ENCODE data around the gene NUP62.
A peak's percentile ranks its signal among the peaks of the same experiment; 100 is the strongest.

Gene NUP62

DNA sequence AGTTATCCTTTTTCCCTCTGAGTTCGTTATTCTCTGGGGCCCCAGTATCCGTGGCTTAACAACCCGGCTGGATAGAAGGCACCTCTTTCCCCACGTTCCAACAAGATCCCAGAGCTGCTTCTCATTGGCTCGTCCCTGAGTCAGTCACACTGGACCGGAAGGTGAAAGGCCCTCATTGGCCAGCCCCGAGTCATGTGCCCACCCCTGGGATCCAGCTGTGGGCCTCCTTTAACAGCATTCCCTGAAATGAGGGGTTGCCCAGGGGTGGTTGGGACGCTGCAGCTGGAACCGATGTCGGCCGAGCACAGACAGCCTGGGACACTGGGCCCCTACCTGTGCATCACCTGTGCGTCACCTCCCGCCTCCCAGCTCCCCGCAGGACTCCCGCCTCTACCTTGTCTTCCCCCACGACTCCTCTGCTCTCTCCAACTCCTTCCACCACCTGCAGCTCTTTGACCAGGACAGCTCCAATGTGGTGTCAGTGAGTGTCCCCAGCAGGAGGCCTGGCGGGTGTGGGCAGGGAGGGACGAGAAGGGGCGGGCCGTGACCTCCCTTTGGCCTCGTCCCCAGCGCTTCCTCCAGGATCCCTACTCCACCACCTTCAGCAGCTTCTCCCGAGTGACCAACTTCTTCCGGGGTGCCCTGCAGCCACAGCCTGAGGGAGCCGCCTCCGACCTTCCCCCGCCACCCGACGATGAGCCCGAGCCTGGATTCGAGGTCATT lies 47.5 kb downstream of the NUP62 start:
- no peak for DNase-seq (ENCODE audit: low read depth, low spot score)

DNA sequence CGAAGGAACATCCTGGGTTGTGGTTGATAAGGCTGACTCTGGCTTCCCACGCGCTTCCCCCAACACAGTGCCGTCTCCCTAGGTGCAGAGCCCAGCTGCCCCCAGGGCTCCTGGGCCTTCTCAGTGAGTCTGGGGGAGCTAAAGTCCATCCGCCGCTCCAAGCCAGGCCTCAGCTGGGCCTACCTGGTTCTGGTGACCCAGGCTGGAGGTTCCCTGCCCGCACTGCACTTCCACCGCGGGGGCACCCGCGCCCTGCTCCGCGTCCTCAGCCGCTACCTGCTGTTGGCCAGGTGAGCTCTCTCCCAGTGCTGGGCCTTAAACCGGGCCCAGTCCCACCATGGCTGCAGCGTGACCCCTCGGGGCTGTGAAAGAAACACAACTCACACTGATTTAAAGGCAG lies 48.1 kb downstream of the NUP62 start:
- DNase-seq (ENCODE audit: low read depth, low spot score): no peak

DNA sequence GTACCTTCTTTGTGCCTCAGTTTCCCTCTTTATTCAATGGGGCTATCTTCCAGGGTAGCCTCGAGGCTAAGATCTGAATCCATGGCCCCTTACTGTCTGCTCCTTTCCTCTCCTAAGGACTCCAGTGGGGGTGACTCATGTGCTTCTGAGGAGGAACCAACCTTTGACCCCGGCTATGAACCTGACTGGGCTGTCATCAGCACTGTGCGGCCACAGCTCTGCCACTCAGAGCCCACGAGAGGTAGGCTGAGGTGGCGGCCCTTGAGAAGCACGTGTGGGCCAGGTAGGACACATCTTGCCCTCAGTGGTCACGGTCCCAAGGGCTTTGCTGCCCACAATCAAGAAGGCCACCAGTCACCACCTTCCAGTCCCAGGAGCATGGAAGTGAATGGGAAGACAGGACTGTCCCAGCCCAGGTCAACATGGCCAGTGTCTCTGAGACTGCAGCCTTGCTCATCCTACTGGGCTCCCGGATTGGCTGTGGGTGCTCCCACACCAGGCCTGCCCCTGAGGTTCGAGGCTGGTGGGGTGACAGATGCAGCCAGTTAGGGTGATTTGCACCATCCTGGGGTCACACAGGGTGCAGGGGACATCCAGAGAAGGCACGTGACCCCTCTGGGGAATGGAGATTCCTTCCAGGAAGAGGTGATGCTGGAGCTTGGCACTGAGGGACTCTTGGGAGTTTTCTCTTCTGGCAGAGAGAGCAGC lies 49.0 kb downstream of the NUP62 start:
- no peak for DNase-seq (ENCODE audit: low read depth, low spot score)

DNA sequence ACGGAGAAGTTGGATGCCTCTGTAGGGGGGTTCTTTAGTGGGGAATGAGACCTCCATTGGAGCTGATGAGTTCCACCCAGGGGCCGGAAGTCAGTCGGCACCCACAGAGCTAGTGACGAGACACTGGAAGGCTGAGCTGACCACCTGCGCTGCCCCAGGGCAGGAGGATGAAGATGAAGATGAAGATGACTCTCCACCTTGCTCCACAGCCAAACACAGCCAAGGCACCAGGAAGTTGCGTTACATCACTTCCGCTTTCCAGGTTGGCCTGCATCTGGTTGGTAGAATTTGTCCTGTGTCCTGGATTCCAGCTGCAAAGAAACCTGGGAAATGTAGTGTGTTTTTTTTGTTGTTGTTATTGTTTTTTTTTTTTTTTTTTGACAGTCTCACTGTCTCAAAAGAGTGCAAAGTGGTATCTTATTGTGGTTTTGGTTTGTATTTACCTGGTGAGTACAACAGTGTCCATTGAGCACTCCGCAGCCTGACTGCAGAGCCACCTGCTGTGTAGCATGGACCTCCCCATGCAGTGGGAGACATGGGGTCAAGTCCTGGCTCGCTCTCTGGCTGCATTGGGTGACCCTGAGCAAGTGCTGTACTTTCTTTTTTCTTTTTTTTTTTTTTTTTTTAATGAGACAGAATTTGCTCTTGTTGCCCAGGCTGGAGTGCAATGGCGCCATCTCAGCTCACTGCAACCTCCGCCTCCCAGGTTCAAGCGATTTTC lies 49.9 kb downstream of the NUP62 start:
- DNase-seq (ENCODE audit: low read depth, low spot score): no peak

DNA sequence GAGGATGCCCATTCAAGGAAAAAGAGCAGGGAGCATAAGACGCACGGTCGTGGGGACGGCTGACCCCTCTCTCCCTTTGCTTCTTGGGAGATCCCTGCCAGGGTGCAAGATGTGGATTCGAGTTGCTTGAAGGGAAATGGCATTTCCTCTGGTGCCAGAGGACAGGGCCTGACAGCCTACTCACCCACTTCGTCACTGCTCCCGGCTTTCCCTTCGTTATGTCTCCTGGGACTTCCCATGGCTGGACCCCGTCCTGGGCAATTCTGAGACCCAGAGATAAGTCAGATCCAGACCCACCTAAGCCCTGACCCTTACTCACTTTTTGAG lies 50.6 kb downstream of the NUP62 start:
- no peak for DNase-seq (ENCODE audit: low read depth, low spot score)

DNA sequence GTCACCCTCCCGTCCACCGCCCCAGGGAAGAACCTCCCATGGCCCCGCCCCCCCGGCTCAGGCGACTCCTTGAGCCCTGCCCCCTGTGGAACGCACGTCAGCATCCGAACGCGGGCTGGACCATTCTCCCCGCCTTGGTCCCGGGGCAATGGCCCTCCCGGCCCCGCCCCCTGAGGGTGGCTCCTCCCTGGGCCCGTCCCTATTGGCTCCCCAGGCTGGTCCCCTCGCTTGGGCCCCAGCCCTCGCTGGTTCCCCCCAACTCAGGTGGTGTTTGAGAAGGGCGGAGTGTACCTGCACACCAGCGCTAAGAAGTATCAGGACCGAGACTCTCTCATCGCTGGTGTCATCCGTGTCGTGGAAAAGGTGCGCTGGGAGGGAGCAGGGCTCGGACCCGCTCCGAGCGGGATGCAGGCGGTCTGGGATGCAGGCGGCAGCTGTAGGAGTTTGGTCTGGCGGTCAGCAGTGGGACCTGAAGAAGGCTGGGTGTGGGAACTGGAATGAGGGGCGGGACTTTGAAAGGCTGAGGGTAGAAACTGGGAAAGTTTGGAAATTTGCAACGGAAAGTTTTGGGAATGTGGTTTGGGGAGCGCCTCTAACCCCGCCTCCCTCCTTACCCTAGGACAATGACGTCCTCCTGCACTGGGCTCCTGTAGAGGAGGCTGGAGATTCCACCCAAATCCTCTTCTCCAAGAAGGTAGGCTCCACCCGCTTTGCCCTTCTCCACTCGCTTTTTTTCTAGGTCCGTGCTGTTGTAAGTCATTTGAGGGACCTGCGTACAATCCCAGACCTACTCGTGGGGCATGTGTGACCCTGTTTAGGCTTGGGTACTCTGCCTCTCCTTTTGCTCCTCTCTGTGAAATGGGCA lies 51.2 kb downstream of the NUP62 start:
- DNase-seq (ENCODE audit: low read depth, low spot score): peak; percentile 97

DNA sequence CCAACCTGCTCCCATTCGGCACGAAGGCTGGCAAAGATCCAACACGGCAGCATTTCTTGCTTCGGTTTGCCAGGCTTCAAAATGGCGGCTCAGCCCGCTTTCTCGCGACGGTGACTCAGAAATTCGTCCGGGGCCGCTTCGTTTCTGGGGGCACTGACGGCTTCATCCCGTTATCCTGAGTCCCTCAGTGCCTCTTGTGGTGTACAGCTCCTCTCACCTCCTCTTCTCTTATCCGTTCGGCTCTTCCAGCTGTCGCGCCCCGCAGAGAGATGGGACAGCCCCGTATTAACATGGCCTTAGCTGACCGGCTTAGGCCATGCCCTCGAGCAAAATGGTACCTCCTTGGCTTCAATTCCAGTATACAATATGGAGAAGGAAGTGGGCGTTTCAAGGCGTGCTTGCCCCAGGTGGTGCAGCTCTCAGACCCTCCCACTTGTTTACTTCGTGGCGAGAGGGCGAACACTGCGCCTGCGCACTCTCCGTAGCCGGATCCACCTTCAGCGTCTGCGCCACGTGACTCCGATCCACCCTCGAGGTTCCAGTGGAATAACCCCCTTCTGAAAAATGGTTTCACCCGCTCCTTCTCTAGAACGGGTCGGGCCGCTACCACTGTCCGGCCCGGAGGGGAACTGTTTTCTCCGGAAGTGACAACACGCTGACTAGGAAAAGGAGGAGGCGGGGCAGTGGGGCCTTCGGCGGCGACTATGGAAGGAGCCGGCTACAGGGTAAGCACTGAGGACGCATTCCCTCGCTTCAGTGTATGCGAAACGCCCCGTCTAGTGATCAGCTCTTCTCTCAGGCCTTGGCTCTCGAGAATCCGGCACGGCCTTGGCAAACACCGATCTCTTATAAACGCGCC lies 52.1 kb downstream of the NUP62 start, which contains the start of the genes AKT1S1 and TBC1D17:
Gene AKT1S1, minus strand, starts transcription at position 336 of the 859 bp plus-strand sequence. CDS start 4,060 bp downstream, outside the sequence.
Gene TBC1D17, plus strand, starts transcription at position 683 of the 859 bp plus-strand sequence. Its CDS starts 22 bp downstream, at position 705.
- DNase-seq (ENCODE audit: low read depth, low spot score): peak; percentile 91

DNA sequence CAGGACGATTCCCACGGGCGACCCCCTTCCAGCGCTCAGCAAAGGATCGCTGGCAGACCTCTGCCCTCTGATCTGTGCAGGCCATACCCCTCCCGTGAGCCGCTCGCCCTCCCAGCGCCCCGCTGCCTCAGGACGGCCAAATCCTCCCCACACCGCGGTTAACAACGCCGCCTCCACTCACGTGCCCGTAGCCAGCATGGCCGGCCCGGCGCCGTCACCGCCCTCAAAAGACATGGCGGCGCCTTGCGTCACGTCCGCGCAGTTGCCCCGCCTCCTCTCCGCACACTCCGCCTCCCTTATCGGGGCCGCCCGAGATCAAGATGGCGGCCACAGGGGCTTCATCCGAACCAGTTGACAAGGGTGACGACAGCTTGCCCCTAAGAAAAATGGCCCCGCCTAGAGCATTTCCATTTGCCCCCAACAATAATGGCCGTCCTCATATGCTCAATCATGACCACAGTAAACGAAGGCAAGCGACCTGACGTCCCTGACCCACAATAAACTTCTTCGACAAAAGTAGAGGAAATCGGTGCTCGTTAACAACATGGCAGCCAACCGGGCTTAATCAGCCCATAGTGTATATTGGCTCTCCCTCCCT lies 52.8 kb downstream of the NUP62 start:
- DNase-seq (ENCODE audit: low read depth, low spot score): peak; percentile 94

DNA sequence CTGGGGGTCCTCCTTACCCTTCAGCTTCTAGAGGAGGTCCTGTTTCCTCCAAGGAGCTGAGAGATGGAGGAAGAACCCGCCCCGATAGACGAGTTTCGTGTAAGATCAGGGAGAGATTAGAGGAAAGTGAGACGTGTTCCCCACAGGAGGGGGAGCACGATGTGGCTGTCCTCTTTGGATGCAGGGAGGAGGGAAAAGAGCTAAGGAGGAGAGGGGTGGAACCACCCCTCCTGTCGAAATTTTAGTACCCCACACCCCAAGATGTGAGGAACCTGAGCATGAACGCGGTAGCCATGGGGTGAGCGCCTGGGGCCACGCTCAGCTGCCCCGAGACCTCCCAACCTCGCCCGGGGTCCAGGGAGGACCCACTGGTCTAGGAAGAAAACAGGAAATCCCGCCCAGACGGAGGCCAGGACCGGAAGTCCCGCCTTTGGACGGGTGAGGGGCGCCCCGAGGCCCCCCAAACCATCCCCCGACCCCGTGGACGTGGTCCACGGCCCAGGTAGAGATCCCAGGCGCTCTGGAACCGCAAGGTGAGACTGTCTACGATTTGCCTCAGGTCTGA lies 53.4 kb downstream of the NUP62 start:
- DNase-seq (ENCODE audit: low read depth, low spot score): no peak

DNA sequence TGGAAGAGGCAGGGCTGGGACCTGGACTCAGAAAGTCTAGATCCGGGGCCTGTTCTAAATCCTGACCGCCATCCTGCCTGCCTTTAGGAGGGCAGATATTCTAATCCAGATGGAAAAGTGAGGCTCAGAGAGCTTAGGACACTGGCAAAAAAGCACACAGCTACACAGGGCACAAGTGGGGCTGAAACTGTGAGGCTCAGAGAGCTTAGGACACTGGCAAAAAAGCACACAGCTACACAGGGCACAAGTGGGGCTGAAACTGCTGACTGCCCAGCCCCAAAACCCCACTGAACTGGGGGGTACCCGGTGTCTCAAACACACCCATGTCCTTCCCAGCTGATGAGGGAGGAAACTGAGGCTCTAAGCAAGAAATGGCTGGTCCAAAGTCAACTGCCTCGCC lies 54.1 kb downstream of the NUP62 start:
- DNase-seq (ENCODE audit: low read depth, low spot score): no peak

DNA sequence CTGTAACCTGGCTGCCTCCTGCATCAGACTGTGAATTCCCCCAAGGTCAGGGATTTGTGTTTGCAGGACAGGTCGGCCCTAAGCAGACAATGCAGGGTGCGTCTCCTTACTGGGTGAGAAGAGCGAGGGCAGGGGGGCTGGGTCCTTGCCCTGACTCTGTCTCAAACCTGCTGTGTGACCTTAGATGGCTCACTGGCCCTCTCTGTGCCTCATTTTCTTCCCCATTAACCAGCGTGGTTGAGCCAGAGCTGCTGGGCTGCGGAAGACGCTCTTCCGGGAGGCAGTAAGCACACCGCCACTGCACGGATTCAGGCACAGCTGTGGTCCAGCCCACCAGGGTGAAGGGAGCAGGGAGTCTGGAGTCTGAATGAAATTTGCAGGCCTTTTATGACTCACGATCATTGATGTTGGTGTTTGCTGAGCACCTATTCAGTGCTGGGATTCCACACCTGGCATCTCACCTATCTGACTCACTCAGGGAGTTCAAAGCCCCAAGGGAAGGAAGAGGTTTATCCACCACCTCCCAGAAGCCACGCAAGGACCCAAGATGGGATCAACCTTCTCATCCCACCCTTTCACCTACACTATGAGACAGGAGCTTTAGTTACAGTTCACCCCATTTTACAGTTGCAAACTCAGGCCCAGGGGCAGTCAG lies 54.7 kb downstream of the NUP62 start:
- no peak for DNase-seq (ENCODE audit: low read depth, low spot score)

DNA sequence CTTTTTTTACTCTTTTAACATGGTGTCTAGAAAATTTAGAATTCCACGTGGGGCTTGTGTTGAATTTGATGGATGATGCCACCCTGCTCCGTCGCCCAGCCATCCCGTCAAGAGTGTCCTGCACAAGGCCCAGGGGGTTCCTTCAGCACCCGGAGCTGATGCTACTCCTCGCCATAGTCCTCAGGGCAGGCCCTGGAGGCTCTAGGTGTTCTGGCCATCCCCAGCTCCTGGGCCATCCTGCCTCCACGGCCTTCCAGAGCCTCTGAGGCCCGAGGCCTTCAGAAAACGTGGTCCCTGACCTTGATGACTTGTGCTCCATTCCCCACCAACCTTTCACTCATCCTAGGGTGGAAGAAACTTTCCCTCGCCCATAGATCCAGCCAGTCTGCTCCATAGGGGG lies 55.5 kb downstream of the NUP62 start:
- DNase-seq (ENCODE audit: low read depth, low spot score): no peak

DNA sequence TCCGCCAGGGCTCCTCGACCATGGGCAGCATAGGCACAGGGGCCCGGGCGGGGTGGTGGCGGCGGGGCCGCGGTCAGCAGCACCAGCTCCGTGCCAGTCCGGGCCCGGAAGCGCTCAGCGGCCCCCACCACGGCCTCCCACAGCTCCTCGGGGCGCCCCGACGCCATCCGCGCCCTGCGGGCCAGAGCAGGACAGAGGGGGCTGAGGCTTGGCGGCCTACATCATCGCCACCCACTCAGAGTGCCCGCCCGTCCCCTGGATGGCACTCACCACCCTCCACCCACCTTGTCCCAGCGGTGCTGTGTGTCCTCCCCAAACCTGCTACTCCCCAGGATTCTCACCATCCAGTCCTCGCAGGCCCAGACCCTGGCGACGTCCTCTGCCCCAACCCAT lies 56.2 kb downstream of the NUP62 start:
- no peak for DNase-seq (ENCODE audit: low read depth, low spot score)

DNA sequence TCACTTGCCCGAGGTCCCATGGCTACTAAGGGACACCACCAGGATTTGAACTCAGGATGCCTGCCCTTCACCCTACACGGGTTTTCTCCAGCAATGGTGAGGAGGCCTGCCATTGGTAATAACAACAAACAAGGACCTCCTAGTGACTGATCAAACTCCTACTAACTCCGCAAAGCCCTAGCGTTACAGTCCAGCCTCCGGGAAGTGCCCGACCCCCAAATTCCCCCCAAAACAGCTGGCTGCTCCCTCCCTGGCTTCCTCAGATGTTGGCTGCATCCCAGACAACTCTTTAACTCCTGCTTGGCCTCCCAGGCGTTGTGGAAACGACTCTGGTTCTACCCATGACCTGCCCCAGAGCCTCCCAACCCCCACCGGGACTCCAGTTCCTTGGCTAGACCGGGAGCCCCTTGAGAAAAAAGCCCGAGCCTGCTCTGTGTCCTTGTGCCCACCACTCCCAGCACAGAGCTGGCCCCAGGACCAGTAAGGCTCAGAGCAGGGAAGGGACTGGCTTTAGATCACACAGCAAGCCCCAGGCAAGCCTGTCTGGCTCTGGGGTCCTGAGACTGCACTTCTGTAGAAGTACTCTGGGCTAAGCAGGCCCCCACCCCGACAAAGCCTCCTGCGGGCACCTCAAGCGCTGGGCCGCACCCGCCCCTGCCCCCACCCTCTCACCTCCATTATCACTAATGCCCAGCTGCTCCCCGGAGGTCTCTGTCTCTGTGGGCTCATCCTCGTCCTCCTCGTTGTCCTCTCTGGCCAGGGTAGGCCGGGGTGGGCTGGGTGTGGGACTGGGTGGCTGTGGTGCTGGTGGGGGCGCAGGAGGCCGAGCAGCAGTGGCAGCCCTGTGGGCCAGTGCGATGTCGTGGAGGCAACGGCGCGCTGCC lies 56.8 kb downstream of the NUP62 start:
- DNase-seq (ENCODE audit: low read depth, low spot score): no peak

DNA sequence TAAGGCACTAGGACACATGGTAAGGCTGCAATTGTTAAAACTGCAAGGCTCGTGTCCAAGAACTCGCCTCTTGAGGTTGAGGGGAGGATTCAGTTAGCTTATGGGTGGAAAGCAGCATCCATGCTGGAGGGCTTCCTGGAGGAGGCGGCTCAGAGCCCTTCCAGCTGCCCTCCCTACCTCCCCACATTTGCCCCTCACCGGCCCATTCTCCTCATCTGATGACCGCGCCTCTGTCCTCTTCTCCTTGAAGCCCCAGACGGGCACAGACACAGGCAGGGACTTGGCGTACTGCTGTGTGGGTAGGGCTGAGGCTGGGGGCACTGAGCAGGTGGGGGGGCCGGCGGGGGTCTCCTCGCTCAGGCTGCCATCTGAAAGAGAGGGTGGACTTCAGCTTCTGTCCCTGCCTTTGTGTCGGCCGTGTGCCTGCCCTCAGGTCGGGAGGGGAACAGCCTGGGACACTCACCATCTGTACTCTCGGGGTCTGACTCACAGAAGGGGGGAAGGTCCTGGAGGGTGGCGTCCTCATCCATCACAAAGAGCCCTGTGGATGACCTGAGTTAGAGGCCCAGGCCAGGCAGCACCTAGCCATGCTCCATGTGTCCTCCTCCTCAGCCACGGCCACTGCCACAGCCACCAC lies 57.8 kb downstream of the NUP62 start:
- no peak for DNase-seq (ENCODE audit: low read depth, low spot score)

DNA sequence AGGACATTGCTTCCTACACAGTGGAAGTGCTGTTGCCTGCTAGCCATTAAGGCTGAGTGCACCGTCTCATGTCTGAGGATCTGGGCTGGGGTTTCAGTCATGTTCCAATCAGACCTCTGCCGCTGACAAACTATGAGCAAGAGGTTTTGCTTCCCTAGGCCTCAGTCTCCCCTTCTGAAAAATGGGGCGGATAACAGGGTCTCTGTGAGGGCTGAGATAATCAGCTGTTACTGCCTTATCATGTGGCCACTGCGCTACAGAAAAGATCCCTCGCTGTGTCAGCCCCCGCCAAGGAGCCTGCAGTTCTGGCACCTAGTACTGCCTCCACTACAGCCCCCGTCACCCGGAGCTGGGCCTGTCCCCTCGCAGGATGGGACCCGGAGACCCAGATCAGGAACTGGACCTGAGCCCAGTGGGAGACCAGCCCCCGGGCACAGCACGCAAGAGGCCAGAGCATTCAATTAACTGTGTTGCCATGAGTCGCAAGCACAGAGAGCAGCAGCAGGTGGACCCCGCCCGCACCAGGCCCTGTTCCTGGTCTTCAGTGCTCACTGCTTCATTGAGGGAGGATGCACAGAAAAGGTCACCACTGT lies 58.9 kb downstream of the NUP62 start:
- no peak for DNase-seq (ENCODE audit: low read depth, low spot score)

DNA sequence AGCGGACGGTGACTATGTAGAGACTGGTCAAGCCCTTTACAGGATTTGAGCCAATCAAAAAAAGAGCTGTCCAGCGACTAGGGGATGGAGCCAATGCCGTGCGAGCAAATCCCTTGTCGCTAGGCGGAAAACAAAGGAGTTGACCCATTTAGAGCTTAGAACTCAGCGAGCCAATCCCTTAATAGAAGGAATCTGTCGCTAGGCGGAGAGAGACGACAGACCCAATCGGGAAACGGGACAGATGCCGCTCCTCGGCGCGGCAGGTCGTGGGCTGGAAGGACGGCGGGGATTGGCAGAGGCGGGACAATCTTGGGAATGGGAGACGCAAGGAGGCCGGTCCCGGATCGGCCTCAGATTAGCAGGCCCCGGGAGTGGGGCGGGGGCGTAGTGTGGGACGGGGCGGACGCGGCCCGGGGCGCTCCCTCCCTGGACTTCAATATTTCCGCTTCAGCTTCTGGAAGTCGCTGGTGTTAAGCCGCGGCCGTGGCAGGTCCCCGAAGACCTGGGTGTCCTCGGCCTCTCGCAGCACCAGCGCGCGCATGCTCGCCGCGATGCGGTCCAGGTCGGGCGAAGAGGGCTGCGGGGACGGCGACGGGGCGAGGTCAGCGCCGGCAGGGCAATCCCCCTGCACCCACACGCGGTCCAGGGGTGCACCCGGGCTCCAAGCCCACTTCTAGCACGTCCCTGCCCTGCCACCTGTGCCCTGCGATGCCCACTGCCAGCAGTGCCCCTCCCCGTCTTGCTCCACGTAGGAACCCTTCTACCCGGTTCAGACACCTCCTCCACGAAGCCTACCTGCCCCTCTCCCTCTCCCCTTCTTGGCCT lies 59.6 kb downstream of the NUP62 start:
- peak; percentile 74 for DNase-seq (ENCODE audit: low read depth, low spot score)
